Activated T-helper 17 cell treated with anti-CD3 and anti-CD28 coated beads, Interleukin-2, amount 50 U/mL, for 72 hours (primary cell): ENCODE results near the gene GNB1L. TPM values are rescaled to one million over a fixed set of nuclear protein-coding genes. Genes with fewer than 3 reads are reported as not detected.

ENCODE experiments used
- ATAC-seq: fragments of 150-1000 bp; cut with Tn5 transposase; replicated peaks from 2 replicates; pipeline ENCODE4 v1.10.0; 2021; ENCODE audit warnings: mild to moderate bottlenecking, moderate library complexity
- H3K27ac Mint-ChIP-seq: one replicate; pipeline ENCODE4 v1.8.0; 2022; ENCODE audit warnings: mixed read lengths
- H3K27me3 Mint-ChIP-seq: one replicate; pipeline ENCODE4 v1.8.0; 2022; ENCODE audit warnings: mixed read lengths
- H3K36me3 Mint-ChIP-seq: one replicate; pipeline ENCODE4 v1.8.0; 2022; ENCODE audit warnings: low read depth, mild to moderate bottlenecking, mixed read lengths
- H3K4me1 Mint-ChIP-seq: one replicate; pipeline ENCODE4 v1.8.0; 2022; ENCODE audit warnings: mixed read lengths
- H3K4me3 Mint-ChIP-seq: one replicate; pipeline ENCODE4 v1.8.0; 2022; ENCODE audit warnings: mild to moderate bottlenecking, mixed read lengths
- H3K9me3 Mint-ChIP-seq: one replicate; pipeline ENCODE4 v1.8.0; 2022; ENCODE audit warnings: mixed read lengths
- total RNA-seq, 2 donors: library from RNA; stranded (reverse); gene quantifications; one replicate each; pipeline ENCODE4 v1.2.3, GENCODE V29; 2022

The GNB1L gene
- total RNA-seq, 2 donors from 2014 or later: 10.8 to 14.4 TPM

DNA sequence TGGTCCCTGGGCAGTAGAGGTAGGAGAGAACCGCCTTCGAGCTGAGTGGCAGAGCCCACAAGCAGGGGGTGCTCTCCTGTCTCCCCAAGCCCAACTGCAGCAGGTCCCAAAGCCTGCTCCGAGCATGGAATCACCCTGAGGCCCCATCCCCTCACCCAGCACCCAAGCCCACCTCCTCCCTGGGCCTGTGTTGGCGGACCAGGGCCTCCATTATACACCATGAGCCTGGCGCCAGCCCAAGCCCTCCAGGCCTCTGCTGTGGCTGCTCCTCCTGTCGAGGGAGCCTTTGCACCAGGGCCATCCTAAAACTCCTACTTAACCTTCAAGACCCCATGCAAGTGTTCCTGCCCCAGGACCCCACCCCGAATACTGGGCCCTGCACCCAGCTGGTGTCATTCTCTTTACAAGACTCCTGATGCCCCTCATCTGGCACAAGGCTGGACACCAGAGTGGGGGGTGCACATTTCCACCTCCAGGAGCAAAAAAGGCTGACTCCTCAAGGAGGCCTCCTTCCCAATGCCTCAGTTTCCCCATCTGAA lies 114.7 kb downstream of the GNB1L start:
- no peak for ATAC-seq
- no peaks in the 10 kb centered on the region for H3K36me3 Mint-ChIP-seq
- H3K27ac Mint-ChIP-seq: no peak overlapping the region
- no peaks in the 10 kb centered on the region for H3K4me1 Mint-ChIP-seq
- no peaks in the 10 kb centered on the region for H3K27me3 Mint-ChIP-seq
- H3K9me3 Mint-ChIP-seq: no peaks in the 10 kb centered on the region
- H3K4me3 Mint-ChIP-seq: no peak overlapping the region

DNA sequence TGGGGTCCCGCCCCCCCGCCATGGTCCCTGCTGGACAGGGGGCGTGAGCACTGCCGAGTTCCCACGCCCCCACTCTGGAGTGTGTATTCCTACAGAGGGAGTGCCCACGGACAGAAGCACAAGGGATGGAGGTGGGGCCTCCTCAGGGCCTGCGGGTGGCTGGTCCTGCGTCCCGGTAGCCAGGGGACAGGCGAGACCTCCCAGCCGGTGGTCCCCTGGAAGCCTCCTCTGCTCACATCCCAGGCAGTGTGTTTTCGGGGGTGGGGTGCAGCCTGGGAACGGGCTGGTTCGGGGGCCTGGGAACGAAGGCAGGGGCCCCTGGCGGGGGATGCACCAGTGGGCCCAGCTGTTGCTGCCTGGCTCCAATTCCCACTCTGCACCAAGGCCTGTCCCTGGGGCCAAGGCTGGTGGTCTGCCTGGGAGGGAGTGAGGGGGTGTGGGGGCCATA lies 115.2 kb downstream of the GNB1L start:
- Mint-ChIP-seq H3K4me3 (no peak overlapping the region), H3K27ac (no peak overlapping the region), H3K4me1 (no peaks in the 10 kb centered on the region), H3K9me3 (no peaks in the 10 kb centered on the region), H3K36me3 (no peaks in the 10 kb centered on the region), H3K27me3 (no peaks in the 10 kb centered on the region)
- no peak for ATAC-seq

DNA sequence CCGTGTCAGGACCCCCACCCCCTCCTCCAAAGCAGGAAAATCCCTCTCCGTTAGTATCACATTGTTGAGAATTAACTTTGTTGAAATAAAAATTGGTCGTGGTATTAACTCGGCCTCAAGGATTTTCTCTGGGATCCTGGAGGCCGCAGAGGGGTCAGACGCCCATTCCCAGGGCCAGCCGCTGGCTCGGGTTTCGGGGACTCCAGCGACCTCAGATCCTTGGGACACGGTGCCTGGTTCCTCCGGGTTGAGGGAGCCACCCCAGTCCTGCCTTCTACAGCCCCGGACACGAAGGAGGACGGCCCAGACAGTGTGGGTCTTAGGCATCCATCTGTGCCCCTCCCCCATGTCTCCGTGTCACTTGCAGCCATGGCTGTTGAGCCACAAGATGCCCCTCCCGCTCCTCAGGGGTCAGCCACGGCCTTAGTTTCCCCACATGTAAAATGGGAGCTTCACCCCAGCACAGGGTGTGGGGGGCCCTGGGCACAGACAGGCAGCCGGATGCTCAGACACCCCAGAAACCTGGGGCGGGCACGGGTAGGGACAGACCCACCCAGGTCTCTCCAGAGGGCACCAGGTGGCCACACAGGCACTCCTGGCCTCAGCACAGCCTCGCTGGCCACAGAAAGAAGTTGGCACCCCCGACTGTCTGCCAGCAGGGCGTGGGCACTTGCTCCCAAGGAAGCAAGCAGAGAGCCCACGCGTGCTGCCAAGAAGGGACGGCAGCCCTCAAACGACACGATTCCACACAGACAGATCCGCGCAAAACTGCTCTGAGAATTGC lies 115.8 kb downstream of the GNB1L start:
- no peaks in the 10 kb centered on the region for H3K9me3 Mint-ChIP-seq
- no peaks in the 10 kb centered on the region for H3K4me1 Mint-ChIP-seq
- H3K27me3 Mint-ChIP-seq: no peaks in the 10 kb centered on the region
- H3K4me3 Mint-ChIP-seq: no peak overlapping the region
- H3K36me3 Mint-ChIP-seq: no peaks in the 10 kb centered on the region
- no peak for ATAC-seq
- H3K27ac Mint-ChIP-seq: no peak overlapping the region

DNA sequence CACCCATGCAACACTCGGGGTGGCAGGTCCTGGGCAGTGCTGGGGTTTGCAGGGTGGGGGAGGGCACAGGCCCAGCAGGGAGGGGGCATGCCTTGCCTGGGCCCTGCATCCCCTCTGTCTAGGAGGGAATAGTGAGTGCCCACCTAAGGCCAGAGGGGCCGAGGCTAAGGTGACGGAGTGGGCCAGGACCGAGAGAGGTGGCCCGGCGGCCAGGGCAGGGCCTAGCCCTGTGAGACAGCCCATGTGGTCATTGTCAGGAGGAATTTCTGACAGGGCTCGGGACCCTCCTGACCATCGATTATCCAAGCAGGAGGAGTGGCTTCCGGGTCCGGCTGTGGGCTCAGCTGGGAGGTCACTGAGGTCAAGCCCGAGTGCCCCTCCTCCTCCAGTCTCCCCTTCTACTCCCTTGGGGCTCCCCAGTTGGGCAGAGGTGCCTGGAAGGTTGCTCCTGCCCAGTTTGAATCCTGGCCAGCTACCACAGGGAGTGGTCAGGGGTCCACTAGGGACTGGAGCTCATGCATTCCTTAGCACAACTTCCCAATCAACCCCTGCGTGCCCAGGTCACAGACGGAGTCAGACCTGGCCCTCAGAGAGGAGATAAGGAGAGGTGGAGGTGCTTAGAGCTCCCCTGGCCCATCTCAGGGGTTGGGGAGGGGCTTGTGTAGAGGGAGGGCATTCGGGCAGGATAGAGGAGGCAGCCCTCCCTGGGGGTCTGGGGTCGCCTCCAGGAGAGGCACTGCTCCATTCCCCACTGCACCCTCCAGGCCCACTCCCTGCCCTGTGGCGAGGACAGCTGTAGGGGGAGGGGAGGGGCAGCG lies 116.6 kb downstream of the GNB1L start:
- Mint-ChIP-seq H3K9me3 (no peaks in the 10 kb centered on the region), H3K36me3 (no peaks in the 10 kb centered on the region), H3K4me3 (no peak overlapping the region), H3K27me3 (no peaks in the 10 kb centered on the region), H3K27ac (no peak overlapping the region), H3K4me1 (no peaks in the 10 kb centered on the region)
- no peak for ATAC-seq

DNA sequence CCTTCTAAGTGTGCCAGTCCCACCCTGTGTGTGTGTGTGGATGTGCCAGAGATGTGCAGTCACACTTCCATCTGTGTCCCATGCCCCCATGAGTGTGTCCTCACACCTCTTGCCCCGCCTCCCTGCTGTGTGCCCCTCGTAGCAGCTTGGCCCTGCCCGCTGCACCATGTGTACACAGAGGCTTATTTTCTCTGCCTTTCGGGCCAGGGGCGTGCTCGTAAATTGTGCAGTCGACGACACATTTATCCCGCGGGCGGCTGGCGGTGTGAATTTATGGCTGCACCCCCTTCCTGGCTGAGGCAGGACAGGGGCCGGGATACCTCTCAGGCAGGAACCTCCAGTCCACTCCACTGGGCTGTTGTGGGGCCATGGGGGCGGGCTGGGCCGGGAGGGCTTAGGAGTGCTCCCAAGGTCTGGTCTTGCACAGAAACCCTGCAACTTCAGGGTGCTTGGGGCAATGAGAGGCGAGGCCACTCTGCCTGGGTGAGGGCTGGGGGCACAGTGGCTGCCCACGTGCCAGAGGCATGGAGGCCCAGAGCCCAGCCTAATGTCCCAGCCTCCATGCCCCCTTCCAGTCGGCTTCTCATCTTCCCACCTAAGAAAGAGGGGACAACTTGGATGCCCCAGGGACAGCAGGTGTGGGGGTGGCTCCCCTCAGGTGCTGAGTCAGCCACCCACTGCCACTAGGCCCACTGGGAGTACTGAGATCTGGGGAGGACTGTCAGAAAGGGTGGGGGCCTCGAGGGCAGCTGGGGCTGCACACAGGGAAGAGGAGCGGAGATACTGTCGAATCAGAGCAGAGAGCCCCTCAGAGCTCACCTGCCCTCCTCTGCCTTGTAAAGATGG lies 118.8 kb downstream of the GNB1L start:
- Mint-ChIP-seq H3K9me3 (no peaks in the 10 kb centered on the region), H3K4me3 (no peak overlapping the region), H3K27me3 (no peaks in the 10 kb centered on the region), H3K27ac (no peak overlapping the region), H3K36me3 (no peaks in the 10 kb centered on the region), H3K4me1 (no peaks in the 10 kb centered on the region)
- ATAC-seq: no peak

DNA sequence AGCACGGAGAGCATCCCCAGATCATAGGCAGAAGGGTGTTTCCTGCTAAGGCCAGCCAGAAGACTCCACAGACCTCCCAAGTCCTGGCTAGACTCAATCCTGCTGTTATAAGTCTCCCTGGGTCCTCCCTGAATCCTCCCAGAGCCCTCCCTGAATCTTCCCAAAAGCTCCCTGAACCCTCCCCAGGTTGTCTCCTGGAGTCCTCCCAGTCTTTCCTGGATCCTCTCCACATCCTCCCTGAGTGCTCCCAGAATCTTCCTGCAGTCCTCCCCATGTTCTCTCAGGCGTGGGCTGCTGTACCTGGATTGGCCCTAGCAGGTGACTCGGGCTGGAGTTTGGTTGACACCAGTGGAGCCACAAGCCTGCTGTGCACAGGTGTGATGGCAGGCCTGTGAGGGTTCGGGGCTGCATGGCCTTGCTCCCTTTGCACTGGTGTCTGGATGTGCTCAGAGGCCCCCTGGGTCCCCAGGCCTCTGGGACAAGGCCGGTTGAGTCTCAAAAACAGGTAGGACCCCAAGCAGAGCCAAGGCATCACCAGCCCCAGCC lies 119.8 kb downstream of the GNB1L start:
- no peaks in the 10 kb centered on the region for H3K9me3 Mint-ChIP-seq
- no peak overlapping the region for H3K27ac Mint-ChIP-seq
- no peak overlapping the region for H3K4me3 Mint-ChIP-seq
- H3K27me3 Mint-ChIP-seq: no peaks in the 10 kb centered on the region
- no peaks in the 10 kb centered on the region for H3K36me3 Mint-ChIP-seq
- H3K4me1 Mint-ChIP-seq: peaks cover 3% of the 10 kb centered on the region
- ATAC-seq: no peak

DNA sequence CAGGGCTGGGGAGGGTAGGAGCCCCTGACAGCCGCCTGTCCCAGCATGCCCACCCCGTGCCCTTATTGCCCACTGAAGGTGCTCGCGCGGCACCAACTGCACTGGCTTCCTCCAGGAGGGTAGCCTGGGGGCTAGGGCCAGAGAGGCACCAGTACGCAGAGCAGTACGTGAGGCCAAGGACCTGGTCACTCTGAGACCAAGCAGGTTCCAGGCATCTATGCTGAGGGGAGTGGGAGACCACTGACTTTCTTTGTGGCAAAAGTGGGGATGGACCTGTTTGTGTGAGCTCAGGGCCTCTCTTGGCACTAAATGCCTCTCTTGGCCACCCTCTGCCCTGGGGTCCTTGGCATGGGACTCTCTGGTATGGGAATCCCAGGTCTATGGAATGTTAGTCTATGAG lies 120.5 kb downstream of the GNB1L start:
- Mint-ChIP-seq H3K9me3 (no peaks in the 10 kb centered on the region), H3K4me1 (peaks cover 3% of the 10 kb centered on the region), H3K27me3 (no peaks in the 10 kb centered on the region), H3K36me3 (no peaks in the 10 kb centered on the region), H3K4me3 (no peak overlapping the region), H3K27ac (no peak overlapping the region)
- no peak for ATAC-seq

DNA sequence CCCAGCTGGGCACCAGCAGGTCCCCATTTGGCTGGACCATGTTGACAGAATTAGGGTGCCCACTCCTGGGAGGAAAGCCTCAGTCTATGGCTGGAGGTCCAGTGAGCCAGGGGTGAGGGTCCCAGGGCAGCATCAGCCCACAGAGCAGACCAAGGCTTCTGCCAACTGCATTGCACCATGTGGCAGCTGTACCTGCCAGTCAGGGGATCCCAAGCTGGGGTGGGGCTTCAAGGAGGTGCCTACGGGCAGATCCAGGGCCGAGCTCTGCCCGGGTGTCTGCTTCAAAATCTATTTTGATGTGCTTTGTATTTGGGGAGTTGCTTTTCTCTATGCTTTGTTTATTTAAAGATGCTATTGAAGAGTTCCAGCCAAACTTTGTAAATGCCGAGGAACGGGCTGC lies 120.9 kb downstream of the GNB1L start:
- H3K36me3 Mint-ChIP-seq: no peaks in the 10 kb centered on the region
- H3K27me3 Mint-ChIP-seq: no peaks in the 10 kb centered on the region
- peaks cover 3% of the 10 kb centered on the region for H3K4me1 Mint-ChIP-seq
- H3K4me3 Mint-ChIP-seq: no peak overlapping the region
- no peak overlapping the region for H3K27ac Mint-ChIP-seq
- H3K9me3 Mint-ChIP-seq: no peaks in the 10 kb centered on the region
- no peak for ATAC-seq

Other genes with a start within 250 kb of the GNB1L start
- under 1 TPM; 0.41 to 0.42 TPM for gene SEPTIN5, start 140.4 kb downstream of the GNB1L start, total RNA-seq
- not detected for gene GP1BB, start 131.3 kb downstream of the GNB1L start, total RNA-seq
- gene TBX1, start 94.1 kb downstream of the GNB1L start, total RNA-seq: not detected
- 10 to 100 TPM; 13.0 to 16.4 TPM for gene RTL10, start within 50 bp of the GNB1L start, total RNA-seq
- gene COMT, start 86.9 kb upstream of the GNB1L start, total RNA-seq: 100 to 1,000 TPM in 1 of 2 donors, 10 to 100 TPM in 1; 53.4 to 133 TPM
- gene TXNRD2, start 86.9 kb upstream of the GNB1L start, total RNA-seq: 10 to 100 TPM; 14.1 to 21.4 TPM
- gene ARVCF, start 161.9 kb upstream of the GNB1L start, total RNA-seq: 1 to 10 TPM; 1.0 to 1.2 TPM
- gene TANGO2, start 166.2 kb upstream of the GNB1L start, total RNA-seq: 10 to 100 TPM; 19.3 to 28.2 TPM
- gene DGCR8, start 225.4 kb upstream of the GNB1L start, total RNA-seq: 10 to 100 TPM; 42.8 to 43.2 TPM